Neural cell (in vitro differentiated cells): ENCODE measurements around the gene ARHGEF16. TPM values are rescaled to one million over a fixed set of nuclear protein-coding genes. Genes with fewer than 3 reads are reported as not detected.

ENCODE experiments used
- H2AFZ ChIP-seq: fragments of 200-600, 300-800 bp; sonication (generic), shearing (Covaris generic); 2 replicates; pipeline ENCODE4 v1.6.0; 2014; ENCODE audit warnings: low read depth, mild to moderate bottlenecking, antibody characterized with exemption, low read length, moderate library complexity
- H3F3A ChIP-seq: fragments of 200-600 bp; shearing (Covaris generic); 2 replicates; pipeline ENCODE4 v1.6.1; 2016; ENCODE audit warnings: mild to moderate bottlenecking, moderate library complexity, mixed read lengths, antibody characterized with exemption, low read length; ENCODE audit not compliant: insufficient read depth, poor library complexity, severe bottlenecking
- H3K27ac ChIP-seq: fragments of 200-600, 300-800 bp; sonication (generic), shearing (Covaris generic); 2 replicates; pipeline ENCODE4 v1.5.1; 2014; ENCODE audit warnings: mild to moderate bottlenecking, low read length, moderate library complexity
- H3K27me3 ChIP-seq: fragments of 300-800, 200-600 bp; sonication (generic), shearing (Covaris generic); 2 replicates; pipeline ENCODE4 v1.6.0; 2014; ENCODE audit warnings: mild to moderate bottlenecking, low read depth, low read length, moderate library complexity; ENCODE audit not compliant: insufficient read depth
- H3K36me3 ChIP-seq: fragments of 300-800, 200-600 bp; sonication (generic), shearing (Covaris generic); 2 replicates; pipeline ENCODE4 v1.5.1; 2014; ENCODE audit warnings: mild to moderate bottlenecking, antibody characterized with exemption, low read length, moderate library complexity; ENCODE audit not compliant: insufficient read depth
- H3K4me2 ChIP-seq: fragments of 300-800, 200-600 bp; sonication (generic), shearing (Covaris generic); 2 replicates; pipeline ENCODE4 v1.6.0; 2014; ENCODE audit warnings: mild to moderate bottlenecking, low read length
- H3K4me3 ChIP-seq: fragments of 300-800, 200-600 bp; sonication (generic), shearing (Covaris generic); 2 replicates; pipeline ENCODE4 v1.5.1; 2014; ENCODE audit warnings: mild to moderate bottlenecking, low read length, moderate library complexity
- H3K79me2 ChIP-seq: fragments of 200-600 bp; shearing (Covaris generic); replicated peaks from 2 replicates; pipeline ENCODE4 v1.6.0; 2014; ENCODE audit warnings: mild to moderate bottlenecking, low read length, moderate library complexity; ENCODE audit not compliant: insufficient read depth
- H3K9ac ChIP-seq: fragments of 300-800, 200-600 bp; sonication (generic), shearing (Covaris generic); 2 replicates; pipeline ENCODE4 v1.6.1; 2016; ENCODE audit warnings: mild to moderate bottlenecking, low read length, mixed read lengths
- H3K9me2 ChIP-seq: fragments of 200-600 bp; shearing (Covaris generic); 2 replicates; pipeline ENCODE4 v1.6.1; 2016; ENCODE audit warnings: mild to moderate bottlenecking, low read length, mixed read lengths; ENCODE audit not compliant: insufficient read depth
- H3K9me3 ChIP-seq: fragments of 200-600, 300-800 bp; sonication (generic), shearing (Covaris generic); 2 replicates; pipeline ENCODE4 v1.6.1; 2016; ENCODE audit warnings: mild to moderate bottlenecking, mixed run types, low read length, moderate library complexity, mixed read lengths
- H4K20me1 ChIP-seq: fragments of 200-600 bp; shearing (Covaris generic); 2 replicates; pipeline ENCODE4 v1.6.1; 2016; ENCODE audit warnings: mild to moderate bottlenecking, mixed run types; ENCODE audit not compliant: insufficient read depth
- CTCF ChIP-seq: fragments of 450-650 bp; IDR thresholded peaks from 2 replicates; pipeline ENCODE4 v1.5.1; 2014; ENCODE audit warnings: antibody characterized with exemption, mild to moderate bottlenecking, moderate library complexity; ENCODE audit not compliant: poor library complexity, severe bottlenecking
- EP300 ChIP-seq: fragments of 450-650 bp; conservative IDR thresholded peaks from 2 replicates; pipeline ENCODE4 v1.6.1; 2014; ENCODE audit warnings: antibody characterized with exemption, mild to moderate bottlenecking, moderate library complexity; ENCODE audit not compliant: poor library complexity, severe bottlenecking
- EZH2 ChIP-seq: fragments of 200-600, 300-800 bp; shearing (Covaris generic), sonication (generic); IDR thresholded peaks from 2 replicates; pipeline ENCODE4 v1.6.1; 2014; ENCODE audit warnings: antibody characterized with exemption, low read length, borderline replicate concordance, mild to moderate bottlenecking; ENCODE audit not compliant: insufficient read depth, poor library complexity, severe bottlenecking
- MXI1 ChIP-seq: fragments of 450-650 bp; conservative IDR thresholded peaks from 2 replicates; pipeline ENCODE4 v1.6.1; 2014; ENCODE audit warnings: antibody characterized with exemption, mild to moderate bottlenecking; ENCODE audit not compliant: poor library complexity, severe bottlenecking
- POLR2AphosphoS5 ChIP-seq: IDR thresholded peaks from 2 replicates; pipeline ENCODE4 v1.6.1; 2012
- RAD21 ChIP-seq: fragments of 450-650 bp; conservative IDR thresholded peaks from 2 replicates; pipeline ENCODE4 v1.6.1; 2014; ENCODE audit warnings: antibody characterized with exemption, mild to moderate bottlenecking, moderate library complexity
- SMC3 ChIP-seq: fragments of 450-650 bp; conservative IDR thresholded peaks from 2 replicates; pipeline ENCODE4 v1.6.1; 2014; ENCODE audit warnings: antibody characterized with exemption, mild to moderate bottlenecking, moderate library complexity; ENCODE audit not compliant: poor library complexity
- TAF1 ChIP-seq: IDR thresholded peaks from 2 replicates; pipeline ENCODE4 v1.6.1; 2012; ENCODE audit warnings: low read depth
- polyA plus RNA-seq: library from polyadenylated mRNA; depleted of rRNA; stranded (reverse); fragments of >200 nt; gene quantifications from 2 replicates; pipeline ENCODE4 v1.2.3, GENCODE V29; 2014
- TF ChIP-seq, protein P1 (sequence below): IDR thresholded peaks from 2 replicates; pipeline ENCODE4 v1.6.1; 2012; ENCODE audit warnings: borderline replicate concordance

The ARHGEF16 gene
- polyA plus RNA-seq, 1 donor from 2014 or later = 0.64 TPM

- no peaks in the 10 kb centered on the region for H3K36me3 ChIP-seq
- no peak overlapping the region for H3K4me2 ChIP-seq
- H2AFZ ChIP-seq = no peak overlapping the region
- H3K9ac ChIP-seq = no peak overlapping the region
- peaks cover 5% of the 10 kb centered on the region for H3K27me3 ChIP-seq
- no peaks in the 10 kb centered on the region for H3F3A ChIP-seq
- H3K4me3 ChIP-seq = no peak overlapping the region
- H4K20me1 ChIP-seq = no peaks in the 10 kb centered on the region
- H3K27ac ChIP-seq = no peak overlapping the region
- H3K9me3 ChIP-seq = no peaks in the 10 kb centered on the region
- no peak for TF ChIP-seq TAF1
- no peak for TF ChIP-seq CTCF
- no peak for TF ChIP-seq MXI1
- TF ChIP-seq RAD21 = no peak
- TF ChIP-seq SMC3 = no peak
- TF ChIP-seq EZH2 = no peak
- TF ChIP-seq EP300 = no peak
- no peaks in the 10 kb centered on the region for H3K9me2 ChIP-seq
- no peaks in the 10 kb centered on the region for H3K79me2 ChIP-seq
These were observed 4.1 kb upstream of the ARHGEF16 start for GRCh38 chr1:3450202-3450863.

DNA sequence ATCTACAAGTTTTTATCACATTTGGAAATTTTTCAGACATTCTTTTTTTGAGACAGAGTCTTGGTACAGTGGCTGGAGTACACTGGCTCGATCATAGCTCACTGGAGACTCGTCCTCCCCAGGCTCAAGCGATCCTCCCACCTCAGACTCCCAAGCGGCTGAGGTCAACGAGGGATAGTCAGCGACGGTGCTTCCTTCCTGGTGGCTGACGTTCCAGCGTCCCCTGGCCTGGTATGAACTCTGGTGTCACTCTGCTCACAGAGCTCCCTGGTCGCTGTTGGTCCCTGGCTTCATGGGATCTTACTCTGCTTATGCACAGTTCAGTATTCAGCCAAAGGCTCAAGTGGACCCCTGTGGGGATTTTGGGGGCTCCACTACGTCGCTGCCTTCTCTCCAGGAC lies 3.5 kb upstream of the ARHGEF16 start:
- no peak overlapping the region for H3K9ac ChIP-seq
- H2AFZ ChIP-seq = no peak overlapping the region
- H3F3A ChIP-seq = no peaks in the 10 kb centered on the region
- no peak overlapping the region for H3K4me2 ChIP-seq
- no peak for TF ChIP-seq TAF1
- no peak for TF ChIP-seq RAD21
- TF ChIP-seq MXI1 = no peak
- TF ChIP-seq EP300 = no peak
- TF ChIP-seq SMC3 = no peak
- no peak for TF ChIP-seq EZH2
- TF ChIP-seq CTCF = no peak
- TF ChIP-seq, protein P1, sequence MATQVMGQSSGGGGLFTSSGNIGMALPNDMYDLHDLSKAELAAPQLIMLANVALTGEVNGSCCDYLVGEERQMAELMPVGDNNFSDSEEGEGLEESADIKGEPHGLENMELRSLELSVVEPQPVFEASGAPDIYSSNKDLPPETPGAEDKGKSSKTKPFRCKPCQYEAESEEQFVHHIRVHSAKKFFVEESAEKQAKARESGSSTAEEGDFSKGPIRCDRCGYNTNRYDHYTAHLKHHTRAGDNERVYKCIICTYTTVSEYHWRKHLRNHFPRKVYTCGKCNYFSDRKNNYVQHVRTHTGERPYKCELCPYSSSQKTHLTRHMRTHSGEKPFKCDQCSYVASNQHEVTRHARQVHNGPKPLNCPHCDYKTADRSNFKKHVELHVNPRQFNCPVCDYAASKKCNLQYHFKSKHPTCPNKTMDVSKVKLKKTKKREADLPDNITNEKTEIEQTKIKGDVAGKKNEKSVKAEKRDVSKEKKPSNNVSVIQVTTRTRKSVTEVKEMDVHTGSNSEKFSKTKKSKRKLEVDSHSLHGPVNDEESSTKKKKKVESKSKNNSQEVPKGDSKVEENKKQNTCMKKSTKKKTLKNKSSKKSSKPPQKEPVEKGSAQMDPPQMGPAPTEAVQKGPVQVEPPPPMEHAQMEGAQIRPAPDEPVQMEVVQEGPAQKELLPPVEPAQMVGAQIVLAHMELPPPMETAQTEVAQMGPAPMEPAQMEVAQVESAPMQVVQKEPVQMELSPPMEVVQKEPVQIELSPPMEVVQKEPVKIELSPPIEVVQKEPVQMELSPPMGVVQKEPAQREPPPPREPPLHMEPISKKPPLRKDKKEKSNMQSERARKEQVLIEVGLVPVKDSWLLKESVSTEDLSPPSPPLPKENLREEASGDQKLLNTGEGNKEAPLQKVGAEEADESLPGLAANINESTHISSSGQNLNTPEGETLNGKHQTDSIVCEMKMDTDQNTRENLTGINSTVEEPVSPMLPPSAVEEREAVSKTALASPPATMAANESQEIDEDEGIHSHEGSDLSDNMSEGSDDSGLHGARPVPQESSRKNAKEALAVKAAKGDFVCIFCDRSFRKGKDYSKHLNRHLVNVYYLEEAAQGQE = no peak
- no peak for TF ChIP-seq POLR2AphosphoS5
- H3K27me3 ChIP-seq = peaks cover 5% of the 10 kb centered on the region
- H3K79me2 ChIP-seq = no peaks in the 10 kb centered on the region
- no peaks in the 10 kb centered on the region for H3K9me3 ChIP-seq
- no peak overlapping the region for H3K4me3 ChIP-seq
- H3K27ac ChIP-seq = no peak overlapping the region
- no peaks in the 10 kb centered on the region for H4K20me1 ChIP-seq
- no peaks in the 10 kb centered on the region for H3K36me3 ChIP-seq
- H3K9me2 ChIP-seq = no peaks in the 10 kb centered on the region
